ENCODE results near the gene KIAA1549.

KIAA1549 gene

GRCh38 chr7:138892812-138893211, 88.4 kb downstream of the KIAA1549 start:
- Mint-ChIP-seq H3K27ac (no peak overlapping the region), H3K4me3 (no peak overlapping the region), H3K36me3 (no peaks in the 10 kb centered on the region), H3K4me1 (ENCODE audit: low read depth) (peaks cover 10% of the 10 kb centered on the region), H3K9me3 (ENCODE audit: low read depth) (no peaks in the 10 kb centered on the region), H3K27me3 (peaks cover 4% of the 10 kb centered on the region)

GRCh38 chr7:138892006-138892630, 89.1 kb downstream of the KIAA1549 start:
- H3K9me3 Mint-ChIP-seq (ENCODE audit: low read depth) = no peaks in the 10 kb centered on the region
- H3K4me3 Mint-ChIP-seq = no peak overlapping the region
- no peak overlapping the region for H3K27ac Mint-ChIP-seq
- H3K27me3 Mint-ChIP-seq = peaks cover 4% of the 10 kb centered on the region
- no peaks in the 10 kb centered on the region for H3K36me3 Mint-ChIP-seq
- H3K4me1 Mint-ChIP-seq (ENCODE audit: low read depth) = peaks cover 7% of the 10 kb centered on the region

- peaks cover 9% of the 10 kb centered on the region for H3K4me1 Mint-ChIP-seq (ENCODE audit: low read depth)
- H3K27ac Mint-ChIP-seq = no peak overlapping the region
- H3K27me3 Mint-ChIP-seq = peaks cover 4% of the 10 kb centered on the region
- H3K4me3 Mint-ChIP-seq = no peak overlapping the region
- no peaks in the 10 kb centered on the region for H3K36me3 Mint-ChIP-seq
- H3K9me3 Mint-ChIP-seq (ENCODE audit: low read depth) = no peaks in the 10 kb centered on the region
Measured at GRCh38 chr7:138891446-138891810, 89.8 kb downstream of the KIAA1549 start.

GRCh38 chr7:138890499-138891445, 90.4 kb downstream of the KIAA1549 start:
- H3K36me3 Mint-ChIP-seq = no peaks in the 10 kb centered on the region
- no peak overlapping the region for H3K27ac Mint-ChIP-seq
- H3K9me3 Mint-ChIP-seq (ENCODE audit: low read depth) = no peaks in the 10 kb centered on the region
- peaks cover 8% of the 10 kb centered on the region for H3K4me1 Mint-ChIP-seq (ENCODE audit: low read depth)
- no peak overlapping the region for H3K4me3 Mint-ChIP-seq
- no peaks in the 10 kb centered on the region for H3K27me3 Mint-ChIP-seq

GRCh38 chr7:138889582-138890498, 91.3 kb downstream of the KIAA1549 start:
- Mint-ChIP-seq H3K27me3 (no peaks in the 10 kb centered on the region), H3K27ac (no peak overlapping the region), H3K36me3 (no peaks in the 10 kb centered on the region), H3K9me3 (ENCODE audit: low read depth) (no peaks in the 10 kb centered on the region), H3K4me3 (no peak overlapping the region), H3K4me1 (ENCODE audit: low read depth) (peaks cover 8% of the 10 kb centered on the region)

- no peaks in the 10 kb centered on the region for H3K27me3 Mint-ChIP-seq
- H3K4me1 Mint-ChIP-seq (ENCODE audit: low read depth) = peaks cover 8% of the 10 kb centered on the region
- no peak overlapping the region for H3K4me3 Mint-ChIP-seq
- no peak overlapping the region for H3K27ac Mint-ChIP-seq
- H3K9me3 Mint-ChIP-seq (ENCODE audit: low read depth) = no peaks in the 10 kb centered on the region
- H3K36me3 Mint-ChIP-seq = no peaks in the 10 kb centered on the region
Measured at GRCh38 chr7:138887872-138888656, 93.1 kb downstream of the KIAA1549 start.

GRCh38 chr7:138887085-138887710, 94.0 kb downstream of the KIAA1549 start:
- Mint-ChIP-seq H3K27ac (no peak overlapping the region), H3K4me3 (no peak overlapping the region), H3K9me3 (ENCODE audit: low read depth) (no peaks in the 10 kb centered on the region), H3K4me1 (ENCODE audit: low read depth) (peaks cover 12% of the 10 kb centered on the region), H3K36me3 (no peaks in the 10 kb centered on the region), H3K27me3 (no peaks in the 10 kb centered on the region)

- Mint-ChIP-seq H3K4me3 (peak overlapping the region; percentile 23), H3K9me3 (ENCODE audit: low read depth) (no peaks in the 10 kb centered on the region), H3K27me3 (no peaks in the 10 kb centered on the region), H3K4me1 (ENCODE audit: low read depth) (peaks cover 17% of the 10 kb centered on the region), H3K36me3 (no peaks in the 10 kb centered on the region), H3K27ac (peak overlapping the region; percentile 41)
Measured at GRCh38 chr7:138886501-138886917, 94.7 kb downstream of the KIAA1549 start.

GRCh38 chr7:138885383-138886147, 95.6 kb downstream of the KIAA1549 start:
- no peaks in the 10 kb centered on the region for H3K27me3 Mint-ChIP-seq
- H3K9me3 Mint-ChIP-seq (ENCODE audit: low read depth) = no peaks in the 10 kb centered on the region
- H3K4me3 Mint-ChIP-seq = no peak overlapping the region
- no peak overlapping the region for H3K27ac Mint-ChIP-seq
- peaks cover 17% of the 10 kb centered on the region for H3K4me1 Mint-ChIP-seq (ENCODE audit: low read depth)
- H3K36me3 Mint-ChIP-seq = no peaks in the 10 kb centered on the region

- Mint-ChIP-seq H3K36me3 (no peaks in the 10 kb centered on the region), H3K4me1 (ENCODE audit: low read depth) (peaks cover 15% of the 10 kb centered on the region), H3K27ac (peak overlapping the region; percentile 42), H3K4me3 (no peak overlapping the region), H3K27me3 (no peaks in the 10 kb centered on the region), H3K9me3 (ENCODE audit: low read depth) (no peaks in the 10 kb centered on the region)
Measured at GRCh38 chr7:138882249-138882648, 98.9 kb downstream of the KIAA1549 start.

GRCh38 chr7:138881579-138882188, 99.5 kb downstream of the KIAA1549 start:
- H3K27me3 Mint-ChIP-seq = no peaks in the 10 kb centered on the region
- H3K4me1 Mint-ChIP-seq (ENCODE audit: low read depth) = peaks cover 15% of the 10 kb centered on the region
- no peaks in the 10 kb centered on the region for H3K9me3 Mint-ChIP-seq (ENCODE audit: low read depth)
- H3K27ac Mint-ChIP-seq = peak overlapping the region; percentile 42
- no peak overlapping the region for H3K4me3 Mint-ChIP-seq
- H3K36me3 Mint-ChIP-seq = no peaks in the 10 kb centered on the region

GRCh38 chr7:138880881-138881578, 100.2 kb downstream of the KIAA1549 start:
- Mint-ChIP-seq H3K27ac (no peak overlapping the region), H3K27me3 (no peaks in the 10 kb centered on the region), H3K4me1 (ENCODE audit: low read depth) (peaks cover 16% of the 10 kb centered on the region), H3K9me3 (ENCODE audit: low read depth) (no peaks in the 10 kb centered on the region), H3K4me3 (no peak overlapping the region), H3K36me3 (no peaks in the 10 kb centered on the region)
